HG02973 (cell line): ENCODE results near the gene L3HYPDH.

Experiments
- ATAC-seq: cut with Tn5 transposase; IDR thresholded peaks from one replicate; pipeline ENCODE4 v1.9.1; 2021; ENCODE audit warnings: moderate library complexity; ENCODE audit not compliant: unreplicated experiment

The L3HYPDH gene

GRCh38 chr14:59427653-59428580, 56.3 kb downstream of the L3HYPDH start:
- no peak for ATAC-seq

- no peak for ATAC-seq
Observed at GRCh38 chr14:59425322-59425935, 58.8 kb downstream of the L3HYPDH start.

DNA sequence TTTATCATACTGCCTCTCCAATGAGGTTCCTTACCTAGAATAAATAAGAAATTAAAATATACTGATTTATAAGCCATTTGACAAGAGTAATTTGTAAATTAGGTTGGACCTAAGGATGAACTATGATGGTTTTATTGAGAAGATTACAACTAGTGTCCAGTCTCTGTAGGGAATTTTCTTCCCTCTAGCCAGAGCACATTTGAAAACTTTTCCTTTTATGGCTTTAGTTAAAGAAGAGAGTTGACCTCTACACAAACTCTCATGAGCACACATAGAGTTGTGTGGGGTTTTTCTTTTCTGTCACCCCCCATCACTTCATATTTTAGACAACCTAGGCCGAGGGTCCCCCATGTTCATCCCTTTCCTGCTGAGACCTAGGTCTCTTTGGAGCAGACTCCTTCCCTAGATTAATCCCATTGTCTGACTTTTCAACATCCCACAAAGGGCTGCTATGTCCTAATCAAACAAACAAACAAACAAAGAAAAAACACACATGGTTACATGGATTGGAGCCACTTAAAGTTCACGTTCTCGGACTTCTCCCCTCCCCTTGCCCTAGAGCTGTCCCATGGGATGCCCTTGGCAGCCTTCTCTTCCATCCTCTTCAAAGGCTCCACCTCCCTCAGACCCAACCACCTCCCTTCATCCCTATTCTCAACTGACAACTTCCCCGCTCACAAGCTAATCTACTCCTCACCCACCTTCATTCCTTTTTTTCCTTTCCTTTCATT, 59.7 kb downstream of the L3HYPDH start:
- ATAC-seq = no peak
